Stomach smooth muscle (tissue), 2 donors: ENCODE results near the gene TOP1.

ENCODE experiments used
- H3K27ac ChIP-seq: one replicate; pipeline ENCODE4 v1.7.0; 2013; ENCODE audit warnings: mild to moderate bottlenecking, low read length, inconsistent platforms
- H3K27me3 ChIP-seq, 2 donors: one replicate each; pipeline ENCODE4 v1.7.0; 2013; ENCODE audit warnings: low read length in 2 of 2; ENCODE audit not compliant: insufficient read depth in 2 of 2, control insufficient read depth in 1 of 2
- H3K36me3 ChIP-seq, 2 donors: one replicate each; pipeline ENCODE4 v1.7.0; 2013; ENCODE audit warnings: low read length in 2 of 2; ENCODE audit not compliant: control insufficient read depth in 2 of 2, insufficient read depth in 2 of 2
- H3K4me1 ChIP-seq: one replicate; pipeline ENCODE4 v1.7.0; 2013; ENCODE audit warnings: low read length; ENCODE audit not compliant: control insufficient read depth, insufficient read depth
- H3K4me3 ChIP-seq, 2 donors: one replicate each; pipeline ENCODE4 v1.7.0; 2013; ENCODE audit warnings: low read length in 2 of 2
- H3K9ac ChIP-seq, 2 donors: one replicate each; pipeline ENCODE4 v1.7.0; 2013; ENCODE audit warnings: low read length in 2 of 2, mild to moderate bottlenecking in 1 of 2
- H3K9me3 ChIP-seq, 2 donors: one replicate each; pipeline ENCODE4 v1.7.0; 2013; ENCODE audit warnings: low read length in 2 of 2; ENCODE audit not compliant: control insufficient read depth in 2 of 2
- donor health status: healthy.
- donor health status: Pancreatic carcinoma.

TOP1 gene

GRCh38 chr20:41038149-41038877 is 9.7 kb downstream of the TOP1 start:
- Histone ChIP-seq H3K4me3 (no peak overlapping the region), H3K9ac (no peak overlapping the region), H3K9me3 (no peaks in the 10 kb centered on the region), H3K27ac (no peak overlapping the region), H3K4me1 (peaks cover 5% of the 10 kb centered on the region), H3K36me3 (no peaks in the 10 kb centered on the region), H3K27me3 (no peaks in the 10 kb centered on the region)

- no peak overlapping the region for H3K27ac ChIP-seq
- no peak overlapping the region for H3K4me3 ChIP-seq
- H3K9ac ChIP-seq, result no peak overlapping the region
- H3K27me3 ChIP-seq, result no peaks in the 10 kb centered on the region
- H3K36me3 ChIP-seq, result no peaks in the 10 kb centered on the region
- H3K9me3 ChIP-seq, result no peaks in the 10 kb centered on the region
- H3K4me1 ChIP-seq, result peaks cover 5% of the 10 kb centered on the region
Observed at GRCh38 chr20:41038878-41039404, 10.3 kb downstream of the TOP1 start.

GRCh38 chr20:41040855-41041254 is 12.2 kb downstream of the TOP1 start:
- H3K36me3 ChIP-seq, result no peaks in the 10 kb centered on the region
- no peaks in the 10 kb centered on the region for H3K27me3 ChIP-seq
- H3K9ac ChIP-seq, result no peak overlapping the region
- H3K9me3 ChIP-seq, result no peaks in the 10 kb centered on the region
- H3K4me1 ChIP-seq, result no peaks in the 10 kb centered on the region
- H3K4me3 ChIP-seq, result no peak overlapping the region
- no peak overlapping the region for H3K27ac ChIP-seq

- H3K4me1 ChIP-seq, result no peaks in the 10 kb centered on the region
- no peaks in the 10 kb centered on the region for H3K9me3 ChIP-seq
- H3K27ac ChIP-seq, result no peak overlapping the region
- no peaks in the 10 kb centered on the region for H3K36me3 ChIP-seq
- H3K27me3 ChIP-seq, result no peaks in the 10 kb centered on the region
- no peak overlapping the region for H3K4me3 ChIP-seq
- H3K9ac ChIP-seq, result no peak overlapping the region
Observed at GRCh38 chr20:41041693-41042092, 13.1 kb downstream of the TOP1 start.

- H3K36me3 ChIP-seq, result no peaks in the 10 kb centered on the region
- H3K9me3 ChIP-seq, result no peaks in the 10 kb centered on the region
- no peak overlapping the region for H3K27ac ChIP-seq
- H3K9ac ChIP-seq, result no peak overlapping the region
- no peak overlapping the region for H3K4me3 ChIP-seq
- H3K27me3 ChIP-seq, result no peaks in the 10 kb centered on the region
- peaks cover 8% of the 10 kb centered on the region for H3K4me1 ChIP-seq
Observed at GRCh38 chr20:41044409-41045062, 15.9 kb downstream of the TOP1 start.

GRCh38 chr20:41045671-41046070 is 17.0 kb downstream of the TOP1 start:
- Histone ChIP-seq H3K4me1 (peaks cover 12% of the 10 kb centered on the region), H3K4me3 (no peak overlapping the region), H3K9ac (no peak overlapping the region), H3K9me3 (no peaks in the 10 kb centered on the region), H3K27me3 (no peaks in the 10 kb centered on the region), H3K36me3 (no peaks in the 10 kb centered on the region), H3K27ac (no peak overlapping the region)

- Histone ChIP-seq H3K4me3 (no peak overlapping the region), H3K36me3 (no peaks in the 10 kb centered on the region), H3K27me3 (no peaks in the 10 kb centered on the region), H3K27ac (no peak overlapping the region), H3K4me1 (peaks cover 19% of the 10 kb centered on the region), H3K9ac (no peak overlapping the region), H3K9me3 (no peaks in the 10 kb centered on the region)
Observed at GRCh38 chr20:41046716-41047115, 18.1 kb downstream of the TOP1 start.

- Histone ChIP-seq H3K27ac (no peak overlapping the region), H3K4me1 (peaks cover 19% of the 10 kb centered on the region), H3K27me3 (no peaks in the 10 kb centered on the region), H3K9me3 (no peaks in the 10 kb centered on the region), H3K9ac (no peak overlapping the region), H3K4me3 (no peak overlapping the region), H3K36me3 (no peaks in the 10 kb centered on the region)
Observed at GRCh38 chr20:41047279-41047974, 18.8 kb downstream of the TOP1 start.

- Histone ChIP-seq H3K9me3 (no peaks in the 10 kb centered on the region), H3K9ac (no peak overlapping the region), H3K27me3 (no peaks in the 10 kb centered on the region), H3K36me3 (no peaks in the 10 kb centered on the region), H3K27ac (no peak overlapping the region), H3K4me3 (peak overlapping the region in 1 of 2 donors; percentile 41), H3K4me1 (peaks cover 22% of the 10 kb centered on the region)
Observed at GRCh38 chr20:41047975-41048305, 19.3 kb downstream of the TOP1 start.

GRCh38 chr20:41048461-41049301 is 20.1 kb downstream of the TOP1 start:
- no peaks in the 10 kb centered on the region for H3K9me3 ChIP-seq
- H3K36me3 ChIP-seq, result no peaks in the 10 kb centered on the region
- H3K27me3 ChIP-seq, result no peaks in the 10 kb centered on the region
- peak overlapping the region in 1 of 2 donors; percentile 41 for H3K4me3 ChIP-seq
- peaks cover 22% of the 10 kb centered on the region for H3K4me1 ChIP-seq
- no peak overlapping the region for H3K27ac ChIP-seq
- no peak overlapping the region for H3K9ac ChIP-seq
